IPS-15b (cell line): ENCODE results near the gene ADRM1.

ENCODE experiments used
- H3K27me3 ChIP-seq: one replicate; pipeline ENCODE4 v1.6.1; 2013; ENCODE audit warnings: low read length; ENCODE audit not compliant: control insufficient read depth, insufficient read depth
- H3K36me3 ChIP-seq: one replicate; pipeline ENCODE4 v1.6.1; 2013; ENCODE audit warnings: low read length; ENCODE audit not compliant: control insufficient read depth, insufficient read depth
- H3K4me1 ChIP-seq: one replicate; pipeline ENCODE4 v1.6.1; 2013; ENCODE audit warnings: mild to moderate bottlenecking, low read length; ENCODE audit not compliant: control insufficient read depth, insufficient read depth
- H3K4me3 ChIP-seq: one replicate; pipeline ENCODE4 v1.5.1; 2013; ENCODE audit warnings: low read depth, low read length
- H3K9ac ChIP-seq: one replicate; pipeline ENCODE4 v1.6.1; 2013; ENCODE audit warnings: low read depth, mild to moderate bottlenecking, low read length
- H3K9me3 ChIP-seq: one replicate; pipeline ENCODE4 v1.6.1; 2013; ENCODE audit warnings: mild to moderate bottlenecking, low read length; ENCODE audit not compliant: control insufficient read depth, insufficient read depth

The ADRM1 gene

DNA sequence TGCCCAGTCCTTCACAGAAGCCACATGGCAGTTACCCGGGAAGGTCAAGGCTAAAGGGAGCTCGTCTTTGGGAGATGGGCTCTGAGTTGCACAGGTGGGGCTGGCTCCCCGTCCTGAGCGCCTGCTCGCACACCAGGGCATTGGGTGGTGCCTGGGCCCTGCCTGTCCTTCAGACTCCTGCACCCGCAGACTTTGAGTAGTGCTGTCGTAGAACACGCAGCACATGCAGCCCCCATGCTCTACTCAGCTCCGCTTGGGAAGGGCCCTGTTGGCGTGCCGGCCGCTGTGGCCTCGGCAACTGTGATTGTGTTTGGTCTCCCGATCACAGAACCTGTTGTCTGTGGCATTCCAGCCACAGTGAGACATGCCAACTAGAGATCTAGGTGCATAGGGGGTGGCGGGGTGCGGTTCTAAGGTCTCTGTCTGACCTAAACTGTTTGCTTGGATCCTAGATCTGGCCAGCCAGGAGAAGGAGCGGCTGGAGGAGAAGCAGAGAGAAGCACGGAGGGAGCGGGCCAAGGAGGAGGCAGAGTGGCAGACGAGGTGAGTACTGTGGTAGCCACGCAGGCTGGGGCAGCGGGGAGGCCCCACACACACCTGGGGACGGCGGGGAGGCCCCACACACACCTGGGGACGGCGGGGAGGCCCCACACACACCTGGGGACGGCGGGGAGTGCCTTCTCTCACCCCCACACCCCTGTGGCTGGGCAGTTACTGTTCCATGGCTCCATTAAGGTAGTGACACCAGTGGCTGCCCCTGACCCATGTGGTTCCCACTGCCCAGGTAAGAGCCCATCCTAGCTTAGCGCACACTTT, 11.3 kb upstream of the ADRM1 start:
- Histone ChIP-seq H3K9me3 (no peaks in the 10 kb centered on the region), H3K9ac (no peak overlapping the region), H3K4me3 (no peak overlapping the region), H3K4me1 (no peaks in the 10 kb centered on the region), H3K27me3 (no peaks in the 10 kb centered on the region), H3K36me3 (peaks cover 27% of the 10 kb centered on the region)

DNA sequence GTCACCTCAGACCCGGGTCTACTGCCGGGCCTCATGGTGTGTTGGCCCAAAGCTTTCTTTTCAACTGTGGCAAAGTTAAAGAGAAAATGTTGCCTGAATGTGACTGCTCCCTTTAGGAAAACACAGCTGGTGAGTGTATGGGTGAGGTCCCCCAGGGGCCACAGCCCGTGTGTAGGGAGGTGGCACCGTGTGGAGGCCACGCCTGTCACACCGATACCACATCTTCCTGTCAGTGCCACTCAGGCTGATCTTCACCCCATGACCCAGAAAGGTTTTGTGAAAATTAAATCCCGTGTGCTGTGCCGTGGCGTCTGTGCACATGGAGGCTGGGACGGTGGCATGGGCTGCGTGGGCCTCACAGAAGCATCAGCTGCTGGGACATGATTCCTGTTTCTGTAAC, 10.7 kb upstream of the ADRM1 start:
- no peak overlapping the region for H3K9ac ChIP-seq
- H3K36me3 ChIP-seq, result peaks cover 31% of the 10 kb centered on the region

GRCh38 chr20:62293111-62293784, 9.5 kb upstream of the ADRM1 start:
- peaks cover 36% of the 10 kb centered on the region for H3K36me3 ChIP-seq
- no peaks in the 10 kb centered on the region for H3K4me1 ChIP-seq
- no peaks in the 10 kb centered on the region for H3K9me3 ChIP-seq
- no peaks in the 10 kb centered on the region for H3K27me3 ChIP-seq
- H3K9ac ChIP-seq, result no peak overlapping the region
- H3K4me3 ChIP-seq, result no peak overlapping the region

More for the DNA sequence above, 10.7 kb upstream of the ADRM1 start:
- Histone ChIP-seq H3K9me3 (no peaks in the 10 kb centered on the region), H3K4me1 (no peaks in the 10 kb centered on the region), H3K27me3 (no peaks in the 10 kb centered on the region), H3K4me3 (no peak overlapping the region)

DNA sequence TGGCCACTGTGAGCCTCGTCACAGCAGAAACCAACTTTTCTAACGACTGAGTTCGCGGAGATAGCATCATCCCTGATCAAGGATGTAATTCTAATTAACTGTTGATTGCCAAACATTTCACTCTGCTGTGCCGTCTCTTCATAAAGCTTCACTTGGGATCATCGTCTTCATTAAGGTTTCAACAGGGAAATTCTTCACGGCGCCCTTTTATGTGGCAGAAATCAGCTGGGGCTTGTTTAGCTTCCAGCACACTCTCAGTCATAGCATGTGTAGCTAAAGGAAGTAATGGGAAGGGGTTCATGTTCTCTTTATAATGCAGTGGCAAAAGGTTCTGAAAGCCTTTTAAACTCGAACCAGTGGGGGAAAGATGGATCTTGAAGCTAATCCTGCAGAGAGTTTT, 8.9 kb upstream of the ADRM1 start:
- Histone ChIP-seq H3K9me3 (no peaks in the 10 kb centered on the region), H3K27me3 (no peaks in the 10 kb centered on the region), H3K4me1 (no peaks in the 10 kb centered on the region), H3K4me3 (no peak overlapping the region), H3K36me3 (peaks cover 34% of the 10 kb centered on the region), H3K9ac (no peak overlapping the region)

DNA sequence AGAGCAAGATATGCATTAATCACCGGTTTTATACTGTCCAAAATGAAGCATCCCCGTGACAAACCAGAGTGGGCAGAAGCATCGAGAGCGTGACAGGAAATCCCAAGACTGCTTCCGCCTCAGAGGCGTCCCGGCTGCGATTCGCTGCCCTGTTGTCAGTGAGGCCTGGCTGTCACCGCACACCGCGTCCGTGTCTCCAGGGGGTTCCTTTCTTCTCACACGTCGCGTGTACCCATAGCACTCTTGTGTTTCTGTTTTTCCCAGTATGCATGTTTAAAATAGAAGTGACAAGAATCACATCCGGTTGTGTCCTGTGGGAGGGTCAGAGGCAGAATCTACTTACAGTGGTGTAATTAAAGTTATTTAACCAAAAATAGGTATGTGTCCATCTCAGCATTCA, 8.3 kb upstream of the ADRM1 start:
- no peak overlapping the region for H3K9ac ChIP-seq
- peaks cover 30% of the 10 kb centered on the region for H3K36me3 ChIP-seq
- H3K4me1 ChIP-seq, result no peaks in the 10 kb centered on the region
- no peaks in the 10 kb centered on the region for H3K9me3 ChIP-seq
- H3K27me3 ChIP-seq, result no peaks in the 10 kb centered on the region
- H3K4me3 ChIP-seq, result no peak overlapping the region

DNA sequence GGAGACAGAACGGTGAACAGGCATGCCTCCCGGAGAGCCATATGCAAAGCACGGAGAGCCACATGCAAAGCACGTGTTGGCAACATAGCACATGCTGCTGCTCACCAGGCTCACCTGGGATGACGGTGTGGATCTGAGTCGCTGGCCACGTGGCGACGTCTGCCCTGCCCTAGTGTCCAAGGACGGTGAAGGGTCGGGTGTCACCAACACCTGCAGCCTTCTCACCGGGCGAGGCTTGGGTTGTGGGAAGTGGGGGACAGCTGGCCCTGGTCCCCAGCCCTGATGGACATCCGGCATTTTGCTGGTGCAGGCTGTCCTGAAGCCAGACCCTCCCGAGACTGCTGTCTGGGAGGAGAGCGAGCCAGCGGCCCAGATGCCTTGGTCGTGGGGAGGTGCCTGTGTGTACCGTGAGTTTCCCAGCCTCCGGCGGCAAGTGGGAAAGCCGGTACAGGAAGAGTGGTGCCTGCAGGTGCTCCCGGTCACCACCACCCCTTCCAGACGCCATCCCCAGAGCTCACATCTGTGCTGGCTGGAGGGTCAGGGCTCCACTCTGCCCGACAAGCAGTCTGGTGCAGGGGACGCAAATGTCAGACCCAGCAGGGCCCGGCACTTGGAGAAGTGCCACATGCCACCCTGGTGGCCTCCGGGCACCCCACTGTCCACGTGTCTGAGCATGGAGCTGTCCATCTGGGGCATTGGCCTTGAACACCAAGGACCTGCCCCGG, 5.9 kb upstream of the ADRM1 start:
- Histone ChIP-seq H3K27me3 (no peaks in the 10 kb centered on the region), H3K36me3 (peaks cover 22% of the 10 kb centered on the region), H3K9ac (no peak overlapping the region), H3K4me3 (no peak overlapping the region), H3K9me3 (no peaks in the 10 kb centered on the region), H3K4me1 (no peaks in the 10 kb centered on the region)

GRCh38 chr20:62297449-62298227, 5.2 kb upstream of the ADRM1 start:
- Histone ChIP-seq H3K4me3 (no peak overlapping the region), H3K36me3 (peaks cover 18% of the 10 kb centered on the region), H3K9me3 (no peaks in the 10 kb centered on the region), H3K27me3 (no peaks in the 10 kb centered on the region), H3K4me1 (no peaks in the 10 kb centered on the region), H3K9ac (no peak overlapping the region)

DNA sequence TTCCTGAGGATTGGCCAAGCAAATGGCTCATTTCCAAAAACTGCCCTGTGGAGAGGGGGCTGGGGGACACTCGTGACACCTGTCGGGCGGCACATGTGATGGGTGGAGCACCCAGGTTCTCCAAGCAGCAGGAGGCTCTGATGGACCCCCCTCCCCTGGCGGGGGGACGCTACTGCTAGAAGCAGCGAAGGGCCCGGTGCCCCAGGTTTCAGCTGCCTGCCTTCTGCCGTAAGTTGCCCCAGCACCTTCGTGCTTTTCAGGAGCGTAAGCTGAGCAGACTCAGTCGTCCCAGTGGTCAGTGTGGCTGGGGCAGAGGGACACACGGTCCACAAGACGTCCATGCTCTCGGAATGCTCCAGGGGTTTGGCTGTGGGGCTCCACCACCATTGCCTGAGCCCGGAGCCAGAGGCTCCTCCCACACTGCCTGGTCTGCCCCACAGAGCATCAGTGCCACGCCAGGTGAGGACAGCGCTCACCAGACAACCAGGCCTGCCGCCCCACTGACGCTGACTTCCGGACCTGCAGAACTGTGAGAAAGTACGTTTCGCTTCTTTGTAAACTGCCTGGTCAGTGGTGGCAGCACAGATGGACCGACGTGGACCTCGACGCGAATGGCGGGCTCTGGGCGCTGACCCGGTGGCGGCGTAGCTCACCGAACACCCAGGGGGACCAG, 4.1 kb upstream of the ADRM1 start:
- Histone ChIP-seq H3K9ac (no peak overlapping the region), H3K4me1 (no peaks in the 10 kb centered on the region), H3K27me3 (no peaks in the 10 kb centered on the region), H3K9me3 (no peaks in the 10 kb centered on the region), H3K4me3 (no peak overlapping the region), H3K36me3 (peaks cover 13% of the 10 kb centered on the region)

GRCh38 chr20:62299666-62300236, 3.0 kb upstream of the ADRM1 start:
- peaks cover 23% of the 10 kb centered on the region for H3K36me3 ChIP-seq
- no peaks in the 10 kb centered on the region for H3K4me1 ChIP-seq
- no peaks in the 10 kb centered on the region for H3K9me3 ChIP-seq
- no peaks in the 10 kb centered on the region for H3K27me3 ChIP-seq
- H3K9ac ChIP-seq, result no peak overlapping the region
- no peak overlapping the region for H3K4me3 ChIP-seq

DNA sequence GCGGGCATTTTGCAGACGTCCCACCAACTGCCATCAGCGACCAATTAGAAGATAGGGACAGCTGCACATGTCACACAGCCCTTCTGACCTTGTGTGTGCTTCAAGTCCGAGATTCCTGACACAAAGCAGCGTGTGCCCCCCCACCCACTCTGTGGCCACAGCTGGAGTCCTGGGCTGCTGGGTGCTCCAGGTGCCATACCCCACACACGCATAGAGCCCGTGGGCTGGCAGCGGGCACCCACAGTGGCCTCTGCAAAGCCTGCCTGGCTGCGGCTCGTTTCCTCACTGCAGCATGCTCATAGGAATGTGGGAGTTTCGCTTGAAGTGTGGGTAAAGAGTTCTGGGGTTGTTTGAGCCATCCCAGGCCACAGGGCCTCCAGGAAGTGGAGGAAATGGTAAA, 2.5 kb upstream of the ADRM1 start:
- H3K27me3 ChIP-seq, result no peaks in the 10 kb centered on the region
- peaks cover 28% of the 10 kb centered on the region for H3K36me3 ChIP-seq
- no peak overlapping the region for H3K9ac ChIP-seq
- H3K9me3 ChIP-seq, result no peaks in the 10 kb centered on the region
- H3K4me1 ChIP-seq, result no peaks in the 10 kb centered on the region
- H3K4me3 ChIP-seq, result no peak overlapping the region
